ENCODE measurements around the gene EBF3.

The EBF3 gene

DNA sequence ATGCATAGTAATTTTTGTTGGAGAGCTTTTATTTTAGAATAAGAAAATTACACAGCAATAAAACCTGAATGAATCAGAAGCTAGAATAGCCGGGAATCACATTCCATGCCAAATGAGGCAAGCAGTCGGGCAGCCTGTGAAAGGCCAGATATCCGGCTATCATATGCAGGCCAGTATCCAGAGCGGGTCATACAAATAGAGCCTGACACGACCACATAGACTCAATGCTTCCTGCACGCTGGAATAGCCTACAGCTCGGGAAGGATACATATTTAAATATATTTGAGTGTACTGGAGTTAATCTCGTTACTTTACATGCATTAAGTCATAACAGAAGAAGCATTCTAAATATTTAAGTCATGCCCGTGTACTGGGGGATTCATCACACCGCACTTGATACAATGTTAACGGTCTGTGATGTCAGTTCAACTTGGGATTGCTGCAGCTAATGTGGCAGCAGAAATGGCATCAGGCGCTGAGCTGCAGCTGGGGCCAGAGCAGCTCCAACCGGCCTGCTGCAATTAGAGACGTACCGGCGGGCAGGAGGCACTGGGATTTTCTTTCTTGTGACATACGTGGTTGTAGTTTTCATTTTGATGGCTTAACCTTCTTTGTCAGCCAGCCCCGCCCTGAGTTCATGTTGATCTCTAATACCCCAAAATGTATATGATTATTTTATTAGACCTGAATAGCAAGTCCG, 112.0 kb downstream of the EBF3 start:
- no CpG with 5 or more reads among the region's 19 CpGs for WGBS, 2 donors (ENCODE audit: extremely low coverage in 2 of 2, insufficient read length in 2 of 2, insufficient replicate concordance in 1 of 2)
- Histone ChIP-seq H4K91ac (ENCODE audit: low read depth, low read length, poor library complexity) (no peak overlapping the region), H2BK12ac (ENCODE audit: low read length) (no peak overlapping the region), H3K27ac (replicated peaks; ENCODE audit: low read length) (no peak overlapping the region), H2BK120ac (ENCODE audit: low read depth, low read length) (no peak overlapping the region), H3K79me1 (ENCODE audit: low read depth, low read length) (no peaks in the 10 kb centered on the region), H3K4me2 (ENCODE audit: insufficient read depth, low read length, poor library complexity, severe bottlenecking) (no peak overlapping the region), H2AFZ (ENCODE audit: low read length) (no peak overlapping the region), H3K36me3 (replicated peaks in 1 of 2; ENCODE audit: control insufficient read depth in 2 of 2, insufficient read depth in 2 of 2, low read length in 2 of 2) (no peaks in the 10 kb centered on the region), H3K9me3 (replicated peaks in 1 of 2; ENCODE audit: control insufficient read depth in 2 of 2, insufficient read depth in 1 of 2, low read depth in 1 of 2, low read length in 2 of 2) (peaks cover 0 to 3% of the 10 kb centered on the region in 2 donors), H3K4me3 (ENCODE audit: low read length in 2 of 2) (no peak overlapping the region), H3K4ac (ENCODE audit: low read length) (no peak overlapping the region), H3K18ac (ENCODE audit: low read length) (no peak overlapping the region), H2BK15ac (ENCODE audit: low read length) (no peak overlapping the region), H2BK5ac (ENCODE audit: low read length) (no peak overlapping the region), H3K4me1 (ENCODE audit: control insufficient read depth in 2 of 2, insufficient read depth in 1 of 2, low read depth in 1 of 2, low read length in 2 of 2) (peaks cover 0 to 2% of the 10 kb centered on the region in 2 donors), H3K27me3 (ENCODE audit: control insufficient read depth in 3 of 3, insufficient read depth in 3 of 3, low read depth in 1 of 3, low read length in 3 of 3) (no peaks in the 10 kb centered on the region), H3K23ac (ENCODE audit: low read depth, low read length, poor library complexity) (no peak overlapping the region), H3K14ac (ENCODE audit: low read length) (no peak overlapping the region), H2AK5ac (ENCODE audit: low read depth, low read length) (no peak overlapping the region), H4K8ac (ENCODE audit: low read depth, low read length) (no peak overlapping the region), H3K9ac (ENCODE audit: low read depth, low read length, poor library complexity) (no peak overlapping the region)
- no peak for DNase-seq (ENCODE audit: low spot score)

- H3K18ac ChIP-seq (ENCODE audit: low read length): no peak overlapping the region
- H3K14ac ChIP-seq (ENCODE audit: low read length): no peak overlapping the region
- H3K27me3 ChIP-seq (ENCODE audit: control insufficient read depth in 3 of 3, insufficient read depth in 3 of 3, low read depth in 1 of 3, low read length in 3 of 3): no peaks in the 10 kb centered on the region
- no peak overlapping the region for H4K91ac ChIP-seq (ENCODE audit: low read depth, low read length, poor library complexity)
- WGBS, 2 donors (ENCODE audit: extremely low coverage in 2 of 2, insufficient read length in 2 of 2, insufficient replicate concordance in 1 of 2): no CpG with 5 or more reads among the region's 13 CpGs
- H2AK5ac ChIP-seq (ENCODE audit: low read depth, low read length): no peak overlapping the region
- H3K9me3 ChIP-seq (replicated peaks in 1 of 2; ENCODE audit: control insufficient read depth in 2 of 2, insufficient read depth in 1 of 2, low read depth in 1 of 2, low read length in 2 of 2): peaks cover 0 to under 1% of the 10 kb centered on the region in 2 donors
- H3K4me1 ChIP-seq (ENCODE audit: control insufficient read depth in 2 of 2, insufficient read depth in 1 of 2, low read depth in 1 of 2, low read length in 2 of 2): peaks cover 0 to 2% of the 10 kb centered on the region in 2 donors
- H3K36me3 ChIP-seq (replicated peaks in 1 of 2; ENCODE audit: control insufficient read depth in 2 of 2, insufficient read depth in 2 of 2, low read length in 2 of 2): no peaks in the 10 kb centered on the region
- H3K79me1 ChIP-seq (ENCODE audit: low read depth, low read length): no peaks in the 10 kb centered on the region
- H3K4me3 ChIP-seq (ENCODE audit: low read length in 2 of 2): no peak overlapping the region
- H3K23ac ChIP-seq (ENCODE audit: low read depth, low read length, poor library complexity): no peak overlapping the region
- no peak overlapping the region for H3K27ac ChIP-seq (replicated peaks; ENCODE audit: low read length)
- H2AFZ ChIP-seq (ENCODE audit: low read length): no peak overlapping the region
- no peak for DNase-seq (ENCODE audit: low spot score)
- H4K8ac ChIP-seq (ENCODE audit: low read depth, low read length): no peak overlapping the region
- no peak overlapping the region for H3K4me2 ChIP-seq (ENCODE audit: insufficient read depth, low read length, poor library complexity, severe bottlenecking)
- peak overlapping the region; percentile 16 for H2BK12ac ChIP-seq (ENCODE audit: low read length)
- no peak overlapping the region for H3K9ac ChIP-seq (ENCODE audit: low read depth, low read length, poor library complexity)
- H2BK15ac ChIP-seq (ENCODE audit: low read length): peak overlapping the region; percentile 26
- no peak overlapping the region for H3K4ac ChIP-seq (ENCODE audit: low read length)
- H2BK5ac ChIP-seq (ENCODE audit: low read length): no peak overlapping the region
- no peak overlapping the region for H2BK120ac ChIP-seq (ENCODE audit: low read depth, low read length)
Observed at GRCh38 chr10:129850790-129851189, 113.3 kb downstream of the EBF3 start.

DNA sequence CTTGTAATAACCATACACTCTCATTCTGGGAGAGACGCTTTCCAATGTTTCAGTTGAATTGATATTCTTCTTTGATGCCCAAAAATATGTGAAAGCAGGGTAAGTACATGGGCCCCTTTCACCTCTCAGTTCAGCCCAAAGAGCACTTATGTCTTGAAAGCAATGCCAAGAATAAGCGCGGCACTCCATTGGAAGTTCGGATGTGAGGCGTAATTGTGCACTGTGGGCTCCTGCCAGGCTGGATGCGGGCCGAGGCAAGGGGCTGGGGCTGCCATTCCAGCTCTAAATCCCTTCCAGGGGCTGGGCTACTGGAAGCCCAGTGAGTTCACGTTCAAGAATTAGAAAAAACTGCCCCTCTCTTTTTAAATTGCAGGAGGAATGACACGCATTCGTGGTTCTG, 113.8 kb downstream of the EBF3 start:
- Histone ChIP-seq H3K23ac (ENCODE audit: low read depth, low read length, poor library complexity) (no peak overlapping the region), H3K18ac (ENCODE audit: low read length) (no peak overlapping the region), H3K27ac (replicated peaks; ENCODE audit: low read length) (no peak overlapping the region), H3K4me1 (ENCODE audit: control insufficient read depth in 2 of 2, insufficient read depth in 1 of 2, low read depth in 1 of 2, low read length in 2 of 2) (peaks cover 0 to 2% of the 10 kb centered on the region in 2 donors), H4K8ac (ENCODE audit: low read depth, low read length) (no peak overlapping the region), H3K9ac (ENCODE audit: low read depth, low read length, poor library complexity) (no peak overlapping the region), H2BK15ac (ENCODE audit: low read length) (no peak overlapping the region), H3K27me3 (ENCODE audit: control insufficient read depth in 3 of 3, insufficient read depth in 3 of 3, low read depth in 1 of 3, low read length in 3 of 3) (no peaks in the 10 kb centered on the region), H3K4ac (ENCODE audit: low read length) (no peak overlapping the region), H3K36me3 (replicated peaks in 1 of 2; ENCODE audit: control insufficient read depth in 2 of 2, insufficient read depth in 2 of 2, low read length in 2 of 2) (no peaks in the 10 kb centered on the region), H3K4me3 (ENCODE audit: low read length in 2 of 2) (no peak overlapping the region), H4K91ac (ENCODE audit: low read depth, low read length, poor library complexity) (no peak overlapping the region), H2BK120ac (ENCODE audit: low read depth, low read length) (no peak overlapping the region), H2AFZ (ENCODE audit: low read length) (no peak overlapping the region), H2AK5ac (ENCODE audit: low read depth, low read length) (no peak overlapping the region), H3K14ac (ENCODE audit: low read length) (no peak overlapping the region), H2BK12ac (ENCODE audit: low read length) (no peak overlapping the region), H3K9me3 (replicated peaks in 1 of 2; ENCODE audit: control insufficient read depth in 2 of 2, insufficient read depth in 1 of 2, low read depth in 1 of 2, low read length in 2 of 2) (no peaks in the 10 kb centered on the region), H3K79me1 (ENCODE audit: low read depth, low read length) (no peaks in the 10 kb centered on the region), H2BK5ac (ENCODE audit: low read length) (no peak overlapping the region), H3K4me2 (ENCODE audit: insufficient read depth, low read length, poor library complexity, severe bottlenecking) (no peak overlapping the region)
- DNase-seq (ENCODE audit: low spot score): no peak
- WGBS, 2 donors (ENCODE audit: extremely low coverage in 2 of 2, insufficient read length in 2 of 2, insufficient replicate concordance in 1 of 2): no CpG with 5 or more reads among the region's 10 CpGs

DNA sequence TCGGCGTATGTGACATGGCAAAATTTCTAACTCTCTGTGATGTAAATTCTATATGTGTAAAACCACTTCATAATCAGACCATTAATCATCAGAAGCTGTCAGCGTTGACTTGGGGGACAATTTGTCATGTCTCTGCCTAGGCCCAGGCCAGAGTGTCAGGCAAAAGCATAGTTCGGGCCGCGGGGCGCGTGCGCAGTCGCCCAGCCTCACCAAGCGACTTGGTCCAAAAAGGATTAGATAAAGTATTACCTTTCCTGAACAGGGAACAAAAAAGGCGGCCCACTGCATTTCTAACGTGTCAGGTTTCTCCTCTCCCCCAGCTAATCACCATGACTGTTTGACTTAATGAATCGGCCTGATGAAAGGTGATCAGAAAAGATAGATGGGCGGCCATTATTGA, 114.2 kb downstream of the EBF3 start:
- H3K9ac ChIP-seq (ENCODE audit: low read depth, low read length, poor library complexity): no peak overlapping the region
- H3K79me1 ChIP-seq (ENCODE audit: low read depth, low read length): no peaks in the 10 kb centered on the region
- peaks cover 0 to 2% of the 10 kb centered on the region in 2 donors for H3K4me1 ChIP-seq (ENCODE audit: control insufficient read depth in 2 of 2, insufficient read depth in 1 of 2, low read depth in 1 of 2, low read length in 2 of 2)
- no peak overlapping the region for H3K4me2 ChIP-seq (ENCODE audit: insufficient read depth, low read length, poor library complexity, severe bottlenecking)
- no peak overlapping the region for H2BK5ac ChIP-seq (ENCODE audit: low read length)
- H3K27me3 ChIP-seq (ENCODE audit: control insufficient read depth in 3 of 3, insufficient read depth in 3 of 3, low read depth in 1 of 3, low read length in 3 of 3): no peaks in the 10 kb centered on the region
- H3K4me3 ChIP-seq (ENCODE audit: low read length in 2 of 2): no peak overlapping the region
- DNase-seq (ENCODE audit: low spot score): no peak
- no peak overlapping the region for H3K4ac ChIP-seq (ENCODE audit: low read length)
- H2BK120ac ChIP-seq (ENCODE audit: low read depth, low read length): no peak overlapping the region
- H2AFZ ChIP-seq (ENCODE audit: low read length): no peak overlapping the region
- H2AK5ac ChIP-seq (ENCODE audit: low read depth, low read length): no peak overlapping the region
- H3K9me3 ChIP-seq (replicated peaks in 1 of 2; ENCODE audit: control insufficient read depth in 2 of 2, insufficient read depth in 1 of 2, low read depth in 1 of 2, low read length in 2 of 2): no peaks in the 10 kb centered on the region
- no peak overlapping the region for H4K91ac ChIP-seq (ENCODE audit: low read depth, low read length, poor library complexity)
- no peak overlapping the region for H4K8ac ChIP-seq (ENCODE audit: low read depth, low read length)
- H3K36me3 ChIP-seq (replicated peaks in 1 of 2; ENCODE audit: control insufficient read depth in 2 of 2, insufficient read depth in 2 of 2, low read length in 2 of 2): no peaks in the 10 kb centered on the region
- no peak overlapping the region for H3K14ac ChIP-seq (ENCODE audit: low read length)
- H3K18ac ChIP-seq (ENCODE audit: low read length): no peak overlapping the region
- no peak overlapping the region for H2BK15ac ChIP-seq (ENCODE audit: low read length)
- H2BK12ac ChIP-seq (ENCODE audit: low read length): no peak overlapping the region
- H3K27ac ChIP-seq (replicated peaks; ENCODE audit: low read length): no peak overlapping the region
- no CpG with 5 or more reads among the region's 15 CpGs for WGBS, 2 donors (ENCODE audit: extremely low coverage in 2 of 2, insufficient read length in 2 of 2, insufficient replicate concordance in 1 of 2)
- no peak overlapping the region for H3K23ac ChIP-seq (ENCODE audit: low read depth, low read length, poor library complexity)

All from neuronal stem cell (in vitro differentiated cells).